ENCODE results near the gene LVRN. TPM values are rescaled to one million over a fixed set of nuclear protein-coding genes. Genes with fewer than 3 reads are reported as not detected.

Gene LVRN
- total and polyA plus RNA-seq, 2 donors (not counting 3 experiments of a cell fraction or from before 2014, with no cell fraction given) = 0.11 to 0.38 TPM

DNA sequence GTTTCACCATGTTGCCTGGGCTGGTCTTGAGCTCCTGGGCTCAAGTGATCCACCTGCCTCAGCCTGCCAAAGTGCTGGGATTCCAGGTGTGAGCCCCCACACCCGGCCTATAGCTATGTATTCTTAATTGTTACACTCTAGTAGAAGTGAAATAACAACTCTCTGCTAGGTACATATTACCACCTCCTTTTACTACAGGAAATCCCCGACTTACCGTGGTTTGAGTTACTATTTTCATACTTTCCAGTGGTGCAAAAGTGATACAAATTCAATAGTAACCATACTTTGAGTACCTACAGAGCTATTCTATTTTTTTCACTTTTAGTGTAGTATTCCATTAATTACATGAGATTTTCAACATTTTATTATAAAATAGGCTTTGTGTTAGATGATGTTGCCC, 70.7 kb downstream of the LVRN start:
- ChIA-PET CTCF (interaction anchor here (0.7 to 3.1 kb wide), 8 partner anchors 11 to 724 kb away, joined by 3 to 34 read pairs (median 6); partner anchors contain the start of gene LVRN), POLR2A (no interaction called here)
- Histone ChIP-seq H3K9me1 (replicated peaks; ENCODE audit: control insufficient read depth, extremely low read depth, insufficient read depth, low read length) (no peaks in the 10 kb centered on the region), H3K27me3 (ENCODE audit: control insufficient read depth in 2 of 2, insufficient read depth in 2 of 2, low read length in 2 of 2) (no peaks in the 10 kb centered on the region), H3K4me3 (replicated peaks in 1 of 3; ENCODE audit: insufficient read depth in 1 of 3, low read depth in 1 of 3, low read length in 3 of 3) (no peak overlapping the region), H3K27ac (ENCODE audit: insufficient read depth, low read depth, low read length) (no peak overlapping the region), H3K9ac (replicated peaks; ENCODE audit: extremely low read depth, insufficient read depth, low read length) (no peak overlapping the region), H3K4me2 (ENCODE audit: insufficient read depth, low read length) (no peak overlapping the region), H3K79me2 (ENCODE audit: control insufficient read depth, insufficient read depth, low read length) (no peaks in the 10 kb centered on the region), H3K36me3 (ENCODE audit: control insufficient read depth in 2 of 2, extremely low read depth in 1 of 2, insufficient read depth in 2 of 2, low read length in 2 of 2) (no peaks in the 10 kb centered on the region), H3K4me1 (ENCODE audit: control insufficient read depth, extremely low read depth, insufficient read depth, low read length) (peaks cover 14% of the 10 kb centered on the region), H4K20me1 (replicated peaks; ENCODE audit: control insufficient read depth, extremely low read depth, insufficient read depth, low read length) (no peaks in the 10 kb centered on the region), H2AFZ (ENCODE audit: low read depth, low read length) (no peak overlapping the region), H3K9me3 (replicated peaks; ENCODE audit: control insufficient read depth, insufficient read depth, low read length) (no peaks in the 10 kb centered on the region)
- dilution Hi-C loops (cut with MboI; ENCODE audit: extremely low pct_ligation_motif_present, low sequenced_read_pairs) (no loop called here), intact Hi-C loops (cut with micrococcal nuclease) (loop anchor here (1.0 to 5.0 kb wide), 6 partner anchors 54 to 406 kb away; partner anchors contain the start of genes AP3S1, ATG12, LVRN and TMED7)
- BruUV-seq (replicated peaks) = no TSS peak
- DNase-seq (ENCODE audit: low read depth, low spot score) (no peak), FAIRE-seq (no peak)
- TF ChIP-seq FOS (IDR thresholded peaks at IDR 0.05; ENCODE audit: borderline replicate concordance, insufficient read depth, low read length) (no peak), POLR2A (IDR thresholded peaks at IDR 0.05; ENCODE audit: low read depth, low read length) (no peak), EZH2 (IDR thresholded peaks at IDR 0.05; ENCODE audit: borderline replicate concordance, low read depth, low read length, severe bottlenecking) (no peak), MYC (IDR thresholded peaks at IDR 0.05; ENCODE audit: low read depth, low read length) (no peak), JUN (IDR thresholded peaks at IDR 0.05; ENCODE audit: borderline replicate concordance, insufficient read depth, insufficient read length, low read depth) (no peak), GATA2 (IDR thresholded peaks at IDR 0.05; ENCODE audit: insufficient read depth, insufficient read length, low read depth, low read length) (no peak)

DNA sequence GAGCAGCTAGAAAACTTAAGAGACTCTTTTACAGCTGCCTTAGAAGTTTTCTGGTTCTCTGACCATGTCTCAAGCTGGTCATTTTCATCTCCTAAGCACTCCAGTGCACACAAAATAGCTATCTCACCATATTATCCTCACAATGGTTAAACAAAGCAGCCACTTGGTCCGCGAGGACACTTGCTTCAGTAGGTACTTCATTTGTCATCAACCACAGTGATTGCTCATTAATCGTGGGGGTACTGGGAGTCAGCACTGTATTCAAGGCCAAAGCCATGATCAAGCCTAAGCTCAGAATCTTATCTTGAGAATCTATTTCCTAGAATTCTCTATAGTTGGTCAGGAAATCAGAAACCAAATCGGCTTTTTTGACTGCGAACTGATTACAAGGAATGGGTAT, 72.8 kb downstream of the LVRN start:
- Histone ChIP-seq H3K9ac (replicated peaks; ENCODE audit: extremely low read depth, insufficient read depth, low read length) (no peak overlapping the region), H3K36me3 (ENCODE audit: control insufficient read depth in 2 of 2, extremely low read depth in 1 of 2, insufficient read depth in 2 of 2, low read length in 2 of 2) (no peaks in the 10 kb centered on the region), H4K20me1 (replicated peaks; ENCODE audit: control insufficient read depth, extremely low read depth, insufficient read depth, low read length) (no peaks in the 10 kb centered on the region), H3K4me3 (replicated peaks in 1 of 3; ENCODE audit: insufficient read depth in 1 of 3, low read depth in 1 of 3, low read length in 3 of 3) (no peak overlapping the region), H3K9me1 (replicated peaks; ENCODE audit: control insufficient read depth, extremely low read depth, insufficient read depth, low read length) (no peaks in the 10 kb centered on the region), H3K27me3 (ENCODE audit: control insufficient read depth in 2 of 2, insufficient read depth in 2 of 2, low read length in 2 of 2) (no peaks in the 10 kb centered on the region), H3K27ac (ENCODE audit: insufficient read depth, low read depth, low read length) (no peak overlapping the region), H3K4me2 (ENCODE audit: insufficient read depth, low read length) (no peak overlapping the region), H3K79me2 (ENCODE audit: control insufficient read depth, insufficient read depth, low read length) (no peaks in the 10 kb centered on the region), H3K4me1 (ENCODE audit: control insufficient read depth, extremely low read depth, insufficient read depth, low read length) (peaks cover 14% of the 10 kb centered on the region), H2AFZ (ENCODE audit: low read depth, low read length) (no peak overlapping the region), H3K9me3 (replicated peaks; ENCODE audit: control insufficient read depth, insufficient read depth, low read length) (no peaks in the 10 kb centered on the region)
- TF ChIP-seq, protein P1, sequence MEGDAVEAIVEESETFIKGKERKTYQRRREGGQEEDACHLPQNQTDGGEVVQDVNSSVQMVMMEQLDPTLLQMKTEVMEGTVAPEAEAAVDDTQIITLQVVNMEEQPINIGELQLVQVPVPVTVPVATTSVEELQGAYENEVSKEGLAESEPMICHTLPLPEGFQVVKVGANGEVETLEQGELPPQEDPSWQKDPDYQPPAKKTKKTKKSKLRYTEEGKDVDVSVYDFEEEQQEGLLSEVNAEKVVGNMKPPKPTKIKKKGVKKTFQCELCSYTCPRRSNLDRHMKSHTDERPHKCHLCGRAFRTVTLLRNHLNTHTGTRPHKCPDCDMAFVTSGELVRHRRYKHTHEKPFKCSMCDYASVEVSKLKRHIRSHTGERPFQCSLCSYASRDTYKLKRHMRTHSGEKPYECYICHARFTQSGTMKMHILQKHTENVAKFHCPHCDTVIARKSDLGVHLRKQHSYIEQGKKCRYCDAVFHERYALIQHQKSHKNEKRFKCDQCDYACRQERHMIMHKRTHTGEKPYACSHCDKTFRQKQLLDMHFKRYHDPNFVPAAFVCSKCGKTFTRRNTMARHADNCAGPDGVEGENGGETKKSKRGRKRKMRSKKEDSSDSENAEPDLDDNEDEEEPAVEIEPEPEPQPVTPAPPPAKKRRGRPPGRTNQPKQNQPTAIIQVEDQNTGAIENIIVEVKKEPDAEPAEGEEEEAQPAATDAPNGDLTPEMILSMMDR (IDR thresholded peaks at IDR 0.05; ENCODE audit: extremely low read depth in 1 of 2, insufficient read depth in 1 of 2, low read depth in 1 of 2, low read length in 2 of 2) = no peak
- TF ChIP-seq GATA2 (IDR thresholded peaks at IDR 0.05; ENCODE audit: insufficient read depth, insufficient read length, low read depth, low read length) (no peak), JUN (IDR thresholded peaks at IDR 0.05; ENCODE audit: borderline replicate concordance, insufficient read depth, insufficient read length, low read depth) (no peak), POLR2A (IDR thresholded peaks at IDR 0.05; ENCODE audit: low read depth, low read length) (no peak), FOS (IDR thresholded peaks at IDR 0.05; ENCODE audit: borderline replicate concordance, insufficient read depth, low read length) (no peak), MYC (IDR thresholded peaks at IDR 0.05; ENCODE audit: low read depth, low read length) (no peak), EZH2 (IDR thresholded peaks at IDR 0.05; ENCODE audit: borderline replicate concordance, low read depth, low read length, severe bottlenecking) (no peak), POLR2AphosphoS5 (IDR thresholded peaks at IDR 0.05; ENCODE audit: insufficient read depth, low read depth, low read length) (no peak)
- TF ChIP-seq, protein P2, sequence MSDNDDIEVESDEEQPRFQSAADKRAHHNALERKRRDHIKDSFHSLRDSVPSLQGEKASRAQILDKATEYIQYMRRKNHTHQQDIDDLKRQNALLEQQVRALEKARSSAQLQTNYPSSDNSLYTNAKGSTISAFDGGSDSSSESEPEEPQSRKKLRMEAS (IDR thresholded peaks at IDR 0.05; ENCODE audit: insufficient read depth, insufficient read length) = no peak
- dilution Hi-C loops (cut with MboI; ENCODE audit: extremely low pct_ligation_motif_present, low sequenced_read_pairs) = no loop called here
- FAIRE-seq (no peak), DNase-seq (ENCODE audit: low read depth, low spot score) (no peak)
- intact Hi-C loops (cut with micrococcal nuclease) = no loop called here
- BruUV-seq (replicated peaks) = no TSS peak
- ChIA-PET CTCF (interaction anchor here (0.7 to 3.1 kb wide), 15 partner anchors 9 to 484 kb away, joined by 3 to 32 read pairs (median 3); no protein-coding TSS in a partner anchor), POLR2A (no interaction called here)
